Progenitor cell of endocrine pancreas (in vitro differentiated cells): Measurements from ENCODE around the gene FKBP1A. TPM values are rescaled to one million over a fixed set of nuclear protein-coding genes. Genes with fewer than 3 reads are reported as not detected.
A peak's percentile ranks its signal among the peaks of the same experiment; 100 is the strongest.

Experiments used
- DNase-seq: peaks from one replicate; pipeline ENCODE4 v3.0.0; 2021; ENCODE audit warnings: low spot score; ENCODE audit not compliant: unreplicated experiment
- H3K27ac Mint-ChIP-seq: 2 replicates; pipeline ENCODE4 v1.8.0; 2021; ENCODE audit warnings: mild to moderate bottlenecking, moderate library complexity, mixed read lengths
- H3K27me3 Mint-ChIP-seq: 2 replicates; pipeline ENCODE4 v1.8.0; 2021; ENCODE audit warnings: mixed read lengths
- H3K36me3 Mint-ChIP-seq: 2 replicates; pipeline ENCODE4 v1.8.0; 2022; ENCODE audit warnings: mixed read lengths; ENCODE audit not compliant: insufficient read depth
- H3K4me1 Mint-ChIP-seq: 2 replicates; pipeline ENCODE4 v1.8.0; 2021; ENCODE audit warnings: low read depth, mixed read lengths
- H3K4me3 Mint-ChIP-seq: 2 replicates; pipeline ENCODE4 v1.8.0; 2021; ENCODE audit warnings: low read depth, mild to moderate bottlenecking, moderate library complexity, mixed read lengths
- H3K9me3 Mint-ChIP-seq: 2 replicates; pipeline ENCODE4 v1.8.0; 2021; ENCODE audit warnings: low read depth, mixed read lengths
- CTCF ChIP-seq: fragments of 200-600 bp; sonication (generic); IDR thresholded peaks from one replicate; pipeline ENCODE4 v1.5.0; 2021; ENCODE audit warnings: antibody characterized with exemption, mild to moderate bottlenecking; ENCODE audit not compliant: unreplicated experiment
- total RNA-seq: library from RNA; stranded (reverse); gene quantifications from 2 replicates; pipeline ENCODE4 v1.2.1, GENCODE V29; 2021

The FKBP1A gene
- total RNA-seq, 1 donor from 2014 or later = 149 TPM

GRCh38 chr20:1388253-1388652, 4.6 kb downstream of the FKBP1A start:
- no peak for TF ChIP-seq CTCF
- H3K9me3 Mint-ChIP-seq = no peaks in the 10 kb centered on the region
- H3K36me3 Mint-ChIP-seq = peaks cover 6% of the 10 kb centered on the region
- no peak for DNase-seq
- H3K27ac Mint-ChIP-seq = no peak overlapping the region
- peaks cover 13% of the 10 kb centered on the region for H3K27me3 Mint-ChIP-seq
- no peak overlapping the region for H3K4me3 Mint-ChIP-seq
- H3K4me1 Mint-ChIP-seq = peaks cover 45% of the 10 kb centered on the region

GRCh38 chr20:1386323-1386722, 6.5 kb downstream of the FKBP1A start:
- Mint-ChIP-seq H3K27ac (no peak overlapping the region), H3K4me1 (peaks cover 45% of the 10 kb centered on the region)
- DNase-seq = no peak

GRCh38 chr20:1383623-1384404, 9.0 kb downstream of the FKBP1A start:
- TF ChIP-seq CTCF = no peak
- H3K9me3 Mint-ChIP-seq = no peaks in the 10 kb centered on the region
- H3K27ac Mint-ChIP-seq = peak overlapping the region; percentile 76
- no peak for DNase-seq
- no peak overlapping the region for H3K4me3 Mint-ChIP-seq
- H3K4me1 Mint-ChIP-seq = peaks cover 32% of the 10 kb centered on the region
- H3K36me3 Mint-ChIP-seq = peaks cover 5% of the 10 kb centered on the region
- peaks cover 13% of the 10 kb centered on the region for H3K27me3 Mint-ChIP-seq

More at GRCh38 chr20:1386323-1386722, 6.5 kb downstream of the FKBP1A start:
- H3K4me3 Mint-ChIP-seq = no peak overlapping the region
- no peak for TF ChIP-seq CTCF
- no peaks in the 10 kb centered on the region for H3K9me3 Mint-ChIP-seq
- peaks cover 6% of the 10 kb centered on the region for H3K36me3 Mint-ChIP-seq
- peaks cover 13% of the 10 kb centered on the region for H3K27me3 Mint-ChIP-seq

GRCh38 chr20:1382670-1383069, 10.2 kb downstream of the FKBP1A start:
- H3K4me3 Mint-ChIP-seq = no peak overlapping the region
- DNase-seq = no peak
- no peak overlapping the region for H3K27ac Mint-ChIP-seq
- peaks cover 36% of the 10 kb centered on the region for H3K4me1 Mint-ChIP-seq
- peaks cover 5% of the 10 kb centered on the region for H3K36me3 Mint-ChIP-seq
- no peaks in the 10 kb centered on the region for H3K9me3 Mint-ChIP-seq
- peaks cover 13% of the 10 kb centered on the region for H3K27me3 Mint-ChIP-seq
- no peak for TF ChIP-seq CTCF

- H3K27ac Mint-ChIP-seq = no peak overlapping the region
- no peak for DNase-seq
- no peak overlapping the region for H3K4me3 Mint-ChIP-seq
- H3K36me3 Mint-ChIP-seq = peaks cover 6% of the 10 kb centered on the region
- no peak for TF ChIP-seq CTCF
- no peaks in the 10 kb centered on the region for H3K9me3 Mint-ChIP-seq
- peaks cover 13% of the 10 kb centered on the region for H3K27me3 Mint-ChIP-seq
- H3K4me1 Mint-ChIP-seq = peaks cover 42% of the 10 kb centered on the region
These were observed 10.9 kb downstream of the FKBP1A start for GRCh38 chr20:1381753-1382591.
